ENCODE measurements around the gene MILR1. TPM values are rescaled to one million over a fixed set of nuclear protein-coding genes. Genes with fewer than 3 reads are reported as not detected.
"Not testable (repeated sequence)": the region's sequence is repeated elsewhere in the genome, so short reads cannot be mapped to it uniquely, and the experiment has no call there.

Gene MILR1
- total RNA-seq, 3 donors from 2014 or later (not counting 1 experiment from before 2014, with no cell fraction given): 2.2 to 12.0 (median 3.3) TPM

- H3K27ac Mint-ChIP-seq: no peak overlapping the region
- ATAC-seq: peak; percentile 72 to 74 (median 74)
- no peak overlapping the region for H3K27ac ChIP-seq (ENCODE audit: low read length)
These were observed 30.2 kb upstream of the MILR1 start for GRCh38 chr17:64418506-64419339.

GRCh38 chr17:64420143-64420670 lies 28.7 kb upstream of the MILR1 start:
- peak; percentile 79 for TF ChIP-seq CTCF (IDR thresholded peaks at IDR 0.05)
- Histone ChIP-seq H3K4me3 (ENCODE audit: low read length) (no peak overlapping the region), H3K36me3 (ENCODE audit: control insufficient read depth, insufficient read depth, low read length) (no peaks in the 10 kb centered on the region), H3K27ac (ENCODE audit: low read length) (no peak overlapping the region), H3K9me3 (ENCODE audit: control insufficient read depth, insufficient read depth, low read length) (no peaks in the 10 kb centered on the region), H3K27me3 (ENCODE audit: control insufficient read depth, insufficient read depth, low read length) (no peaks in the 10 kb centered on the region), H3K4me1 (ENCODE audit: control insufficient read depth, insufficient read depth, low read length) (peaks cover 3% of the 10 kb centered on the region)
- no peaks in the 10 kb centered on the region for H3K36me3 Mint-ChIP-seq
- intact Hi-C loops (cut with micrococcal nuclease): loop anchor here (1.0 kb wide), 3 partner anchors 71 to 317 kb away; no protein-coding TSS in a partner anchor
- ATAC-seq: peak; percentile 87 to 88 (median 87)
- no peaks in the 10 kb centered on the region for H3K27me3 Mint-ChIP-seq (ENCODE audit: low read depth in 2 of 2)
- peak in 1 of 2 donors; percentile 87 for DNase-seq
- H3K4me3 Mint-ChIP-seq: no peak overlapping the region
- WGBS (ENCODE audit: insufficient coverage): 35% methylated on average over 6 of the region's 6 CpGs
- no peaks in the 10 kb centered on the region for H3K9me3 Mint-ChIP-seq
- no peak overlapping the region for H3K27ac Mint-ChIP-seq
- H3K4me1 Mint-ChIP-seq: no peaks in the 10 kb centered on the region

More at GRCh38 chr17:64418506-64419339, 30.2 kb upstream of the MILR1 start:
- Histone ChIP-seq H3K27me3 (ENCODE audit: control insufficient read depth, insufficient read depth, low read length) (no peaks in the 10 kb centered on the region), H3K4me3 (ENCODE audit: low read length) (no peak overlapping the region), H3K36me3 (ENCODE audit: control insufficient read depth, insufficient read depth, low read length) (no peaks in the 10 kb centered on the region), H3K4me1 (ENCODE audit: control insufficient read depth, insufficient read depth, low read length) (peaks cover 5% of the 10 kb centered on the region), H3K9me3 (ENCODE audit: control insufficient read depth, insufficient read depth, low read length) (no peaks in the 10 kb centered on the region)
- Mint-ChIP-seq H3K4me3 (no peak overlapping the region), H3K36me3 (no peaks in the 10 kb centered on the region), H3K27me3 (ENCODE audit: low read depth in 2 of 2) (no peaks in the 10 kb centered on the region), H3K9me3 (no peaks in the 10 kb centered on the region), H3K4me1 (no peaks in the 10 kb centered on the region)
- peak; percentile 80 for TF ChIP-seq CTCF (IDR thresholded peaks at IDR 0.05)
- peak in 1 of 2 donors; percentile 82 for DNase-seq
- intact Hi-C loops (cut with micrococcal nuclease): loop anchor here (1.0 kb wide), 3 partner anchors 89 to 111 kb away; no protein-coding TSS in a partner anchor
- 42% methylated on average over 18 of the region's 19 CpGs for WGBS (ENCODE audit: insufficient coverage)

- DNase-seq; H3K4me1 ChIP-seq (ENCODE audit: control insufficient read depth, insufficient read depth, low read length); H3K27ac Mint-ChIP-seq; H3K4me3 ChIP-seq (ENCODE audit: low read length); H3K4me1 Mint-ChIP-seq; H3K27me3 Mint-ChIP-seq (ENCODE audit: low read depth in 2 of 2); H3K27me3 ChIP-seq (ENCODE audit: control insufficient read depth, insufficient read depth, low read length); H3K9me3 Mint-ChIP-seq; H3K4me3 Mint-ChIP-seq; H3K36me3 ChIP-seq (ENCODE audit: control insufficient read depth, insufficient read depth, low read length); intact Hi-C loops (cut with micrococcal nuclease); H3K27ac ChIP-seq (ENCODE audit: low read length); H3K36me3 Mint-ChIP-seq; ATAC-seq; H3K9me3 ChIP-seq (ENCODE audit: control insufficient read depth, insufficient read depth, low read length): not testable (repeated sequence)
- 93% methylated on average over 9 of the region's 9 CpGs for WGBS (ENCODE audit: insufficient coverage)
These were observed 26.8 kb upstream of the MILR1 start for GRCh38 chr17:64422121-64422520.

DNA sequence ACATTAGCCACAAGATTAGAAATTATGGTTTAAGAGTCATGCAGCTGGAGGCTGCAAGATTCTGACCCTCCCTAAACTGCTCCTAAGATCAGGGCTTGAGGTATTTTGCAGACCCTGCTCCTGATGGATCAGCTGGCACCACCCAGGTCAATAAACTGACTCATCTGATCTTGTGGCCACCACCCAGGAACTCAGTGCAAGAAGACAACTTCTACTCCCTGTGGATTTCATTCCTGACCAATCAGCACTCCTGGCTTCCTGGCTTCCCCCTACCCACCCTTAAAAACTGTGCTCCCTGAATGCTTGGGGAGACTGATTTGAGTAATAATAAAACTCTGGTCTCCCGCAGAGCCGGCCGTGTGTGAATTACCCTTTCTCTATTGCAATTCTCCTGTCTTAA lies 25.0 kb upstream of the MILR1 start:
- 100% methylated on average over 3 of the region's 3 CpGs for WGBS (ENCODE audit: insufficient coverage)
- intact Hi-C loops (cut with micrococcal nuclease): no loop called here
- Mint-ChIP-seq H3K4me3 (no peak overlapping the region), H3K27me3 (ENCODE audit: low read depth in 2 of 2) (peaks cover 5 to 10% of the 10 kb centered on the region in 2 donors), H3K4me1 (no peaks in the 10 kb centered on the region), H3K9me3 (no peaks in the 10 kb centered on the region), H3K27ac (no peak overlapping the region), H3K36me3 (no peaks in the 10 kb centered on the region)
- Histone ChIP-seq H3K4me3 (ENCODE audit: low read length) (no peak overlapping the region), H3K27ac (ENCODE audit: low read length) (no peak overlapping the region), H3K36me3 (ENCODE audit: control insufficient read depth, insufficient read depth, low read length) (no peaks in the 10 kb centered on the region), H3K27me3 (ENCODE audit: control insufficient read depth, insufficient read depth, low read length) (no peaks in the 10 kb centered on the region), H3K4me1 (ENCODE audit: control insufficient read depth, insufficient read depth, low read length) (no peaks in the 10 kb centered on the region), H3K9me3 (ENCODE audit: control insufficient read depth, insufficient read depth, low read length) (no peaks in the 10 kb centered on the region)
- no peak for DNase-seq
- TF ChIP-seq CTCF (IDR thresholded peaks at IDR 0.05): no peak
- ATAC-seq: no peak
